M059J (cell line): Measurements from ENCODE around the gene SIPA1L3. TPM values are rescaled to one million over a fixed set of nuclear protein-coding genes. Genes with fewer than 3 reads are reported as not detected.

Experiments used
- DNase-seq: peaks from one replicate; pipeline ENCODE4 v3.0.0-alpha.2; 2012; ENCODE audit warnings: low read depth
- total RNA-seq: library from RNA; depleted of rRNA; stranded (reverse); fragments of >200 nt; shearing (Covaris generic); gene quantifications from 2 replicates; pipeline ENCODE4 v1.2.3, GENCODE V29; 2014

Gene SIPA1L3
- total RNA-seq, 1 experiment from 2014 or later: 22.7 TPM

DNA sequence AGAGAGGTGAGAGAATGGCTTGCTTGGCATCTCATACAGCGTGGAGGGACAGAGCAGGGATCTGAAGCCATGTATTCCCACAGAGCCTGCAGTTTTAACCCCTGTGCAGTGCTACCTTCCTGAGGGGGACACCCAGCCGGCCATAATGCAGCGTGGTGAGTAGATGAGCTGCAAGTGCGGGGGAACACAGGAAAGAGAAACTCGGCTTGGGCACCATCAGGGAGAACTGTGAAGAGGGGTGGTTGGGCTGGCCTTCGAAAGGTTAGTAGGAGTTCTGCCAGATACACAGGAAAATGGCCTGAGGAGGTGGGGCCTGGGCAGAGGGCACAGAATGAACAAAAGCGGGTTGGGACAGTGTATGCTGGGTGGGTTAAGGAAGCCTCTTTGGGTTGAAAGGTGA, 88.3 kb downstream of the SIPA1L3 start:
- no peak for DNase-seq

DNA sequence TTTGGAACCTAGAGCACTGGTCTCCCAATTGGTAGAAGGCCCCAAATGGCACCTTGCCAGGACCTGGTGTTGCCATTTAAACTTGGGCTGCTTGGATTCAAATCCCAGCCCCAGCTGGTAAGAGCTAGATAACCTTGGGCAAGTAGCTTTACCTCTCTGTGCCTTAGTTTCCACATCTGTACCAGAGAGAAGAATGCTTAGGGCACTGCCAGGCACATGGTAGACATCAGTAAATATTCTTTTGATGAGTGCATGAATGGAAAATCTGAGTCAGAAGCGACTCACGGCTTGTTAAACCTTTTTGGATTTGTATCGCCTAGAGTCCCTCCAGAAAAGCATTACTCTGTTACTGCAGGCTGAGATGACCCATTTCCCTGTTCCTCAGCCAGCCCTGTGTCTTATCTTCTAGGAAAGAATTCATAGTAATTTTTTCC, 90.9 kb downstream of the SIPA1L3 start:
- DNase-seq: peak; percentile 98

DNA sequence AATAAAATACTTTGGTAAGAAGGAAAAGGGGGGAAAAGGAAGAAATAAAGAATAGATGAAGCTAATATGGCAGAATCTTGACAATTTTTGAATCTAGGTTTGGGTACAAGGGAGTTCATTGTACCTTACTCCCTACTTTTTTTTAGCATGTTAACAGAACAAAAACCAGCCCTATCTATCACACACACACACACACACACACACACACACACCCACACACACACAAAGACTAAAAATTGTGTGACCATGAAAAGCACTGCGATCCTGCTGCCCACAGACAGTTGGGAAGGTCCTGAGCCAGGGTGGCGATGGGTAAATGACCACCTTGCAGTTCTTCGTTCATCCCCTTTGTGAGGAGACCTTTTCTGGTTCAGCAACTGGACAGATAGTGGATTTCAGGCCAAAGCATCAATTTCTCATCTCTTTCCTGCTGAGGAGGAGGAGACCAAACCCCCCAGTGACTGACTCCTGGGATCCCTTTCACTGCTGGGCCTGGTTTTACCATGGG, 91.8 kb downstream of the SIPA1L3 start:
- DNase-seq: no peak

DNA sequence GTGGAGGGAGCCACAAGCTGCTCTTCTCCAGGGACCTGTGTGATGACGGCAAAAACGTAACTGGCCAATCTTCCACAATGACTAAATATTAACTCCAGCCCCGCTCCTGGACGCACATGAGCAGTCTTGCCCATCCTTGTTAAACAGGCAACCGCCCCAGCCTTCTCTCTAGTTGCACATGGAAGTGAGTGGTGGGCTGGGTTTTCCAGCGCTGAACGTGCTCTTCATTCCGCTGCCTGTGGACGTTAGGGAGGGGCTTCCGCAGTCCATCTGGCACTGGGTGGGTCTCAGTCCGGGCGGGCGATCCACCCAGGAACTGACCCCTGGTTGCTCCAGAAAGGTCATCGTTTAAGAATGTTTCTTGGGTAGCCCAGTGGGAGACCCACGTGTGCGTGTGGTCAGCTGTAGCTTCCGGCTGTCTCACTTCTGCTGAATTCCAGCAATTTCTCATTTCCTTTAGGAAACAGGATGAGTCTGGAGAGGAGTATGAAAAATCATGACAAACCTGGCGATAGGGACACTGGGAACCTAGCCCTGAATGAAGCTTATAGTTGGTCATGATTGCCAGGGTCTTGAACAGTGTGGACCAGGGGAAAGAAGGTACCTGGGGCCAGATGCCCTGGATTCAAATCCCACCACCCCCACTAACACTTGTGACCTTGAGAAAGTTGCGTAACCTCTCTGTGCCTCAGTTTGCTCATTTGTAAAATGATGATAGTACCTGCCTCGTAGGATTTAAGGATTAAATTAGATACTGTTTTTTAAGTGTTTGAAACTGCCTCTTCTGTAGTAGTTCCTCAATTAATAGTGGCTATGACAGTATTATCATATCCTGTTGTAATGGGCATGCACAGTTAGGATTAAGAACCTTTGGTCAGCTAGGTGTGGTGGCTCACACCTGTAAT, 92.6 kb downstream of the SIPA1L3 start:
- peak; percentile 99 for DNase-seq

DNA sequence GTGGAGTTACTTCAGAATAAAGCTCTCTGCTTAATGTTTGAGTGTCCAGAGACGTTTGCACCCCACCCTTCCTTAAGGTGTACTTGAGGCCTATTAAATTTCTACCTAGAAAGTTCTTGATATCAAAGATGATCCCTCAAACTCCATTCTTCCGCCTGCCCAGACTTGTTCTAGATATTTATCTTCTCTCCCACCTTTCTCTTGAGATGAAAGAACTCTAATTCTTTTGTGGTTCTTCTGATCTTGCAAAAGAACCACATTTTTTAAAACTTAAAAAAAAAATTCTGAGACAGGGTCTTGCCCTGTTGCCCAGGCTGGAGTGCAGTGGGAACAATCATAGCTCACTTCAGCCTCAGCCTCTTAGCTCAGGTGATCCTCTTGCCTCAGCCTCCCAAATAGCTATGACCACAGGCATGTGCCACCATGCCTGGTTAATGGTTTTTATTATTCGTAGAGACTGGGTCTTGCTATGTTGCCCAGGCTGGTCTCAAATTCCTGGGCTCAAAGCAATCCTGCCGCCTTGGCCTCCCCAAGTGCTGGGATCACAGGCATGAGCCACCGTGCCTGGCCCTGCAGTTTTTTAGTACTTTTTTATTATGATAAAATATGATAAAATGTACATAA, 94.3 kb downstream of the SIPA1L3 start:
- DNase-seq: peak; percentile 25

DNA sequence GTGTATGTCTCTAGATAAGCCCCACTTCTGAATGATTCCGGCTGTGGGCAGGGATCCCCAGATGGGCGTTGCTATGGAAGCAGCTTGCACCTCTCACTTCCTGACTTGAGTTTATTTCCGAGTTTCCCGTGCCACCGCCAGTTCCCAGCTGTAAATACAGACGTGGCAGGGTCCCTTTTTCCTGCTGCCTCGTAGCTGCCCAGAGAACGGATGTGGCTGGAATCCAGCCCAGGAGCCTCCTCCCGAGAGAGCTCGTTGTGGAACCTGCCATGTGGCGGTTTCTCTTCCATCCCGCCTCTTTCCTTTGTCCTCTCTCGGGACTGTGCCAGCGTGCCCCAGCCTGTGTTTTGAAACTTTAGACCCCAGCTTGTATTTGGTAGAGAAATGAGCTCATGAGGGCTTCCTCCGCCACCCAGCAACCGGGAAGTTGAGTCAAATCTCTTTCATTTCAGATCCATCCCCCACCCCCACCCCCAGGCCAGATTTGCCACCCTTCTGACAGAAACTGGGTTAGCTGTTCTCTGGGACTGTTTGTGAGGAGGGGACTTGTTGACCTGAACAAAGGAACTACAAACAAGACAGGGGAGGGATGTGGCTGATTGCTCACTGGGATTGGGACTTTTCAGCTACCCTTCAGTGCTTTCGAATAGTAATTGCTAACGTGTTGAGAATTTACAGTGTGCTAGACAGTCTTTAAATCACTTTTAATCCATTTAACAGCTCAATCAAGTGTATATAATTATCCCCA, 96.6 kb downstream of the SIPA1L3 start:
- DNase-seq: peak; percentile 99

DNA sequence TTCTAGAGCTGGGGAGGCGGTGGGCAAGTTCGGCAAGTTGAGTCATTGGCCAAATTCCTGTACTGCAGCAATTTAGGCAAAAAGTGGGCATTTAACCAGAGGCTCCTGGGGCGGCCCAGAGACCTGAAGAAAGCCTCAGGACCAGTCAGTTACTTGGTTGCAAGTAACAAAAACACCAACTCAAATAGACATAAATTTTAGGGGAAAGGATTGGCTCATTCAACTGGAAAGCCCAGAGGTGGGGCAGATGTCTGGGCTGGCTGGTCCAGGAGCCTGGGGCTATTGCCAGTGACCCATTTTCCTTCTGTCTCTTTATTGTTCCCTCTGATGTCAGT, 97.1 kb downstream of the SIPA1L3 start:
- peak; percentile 80 for DNase-seq

DNA sequence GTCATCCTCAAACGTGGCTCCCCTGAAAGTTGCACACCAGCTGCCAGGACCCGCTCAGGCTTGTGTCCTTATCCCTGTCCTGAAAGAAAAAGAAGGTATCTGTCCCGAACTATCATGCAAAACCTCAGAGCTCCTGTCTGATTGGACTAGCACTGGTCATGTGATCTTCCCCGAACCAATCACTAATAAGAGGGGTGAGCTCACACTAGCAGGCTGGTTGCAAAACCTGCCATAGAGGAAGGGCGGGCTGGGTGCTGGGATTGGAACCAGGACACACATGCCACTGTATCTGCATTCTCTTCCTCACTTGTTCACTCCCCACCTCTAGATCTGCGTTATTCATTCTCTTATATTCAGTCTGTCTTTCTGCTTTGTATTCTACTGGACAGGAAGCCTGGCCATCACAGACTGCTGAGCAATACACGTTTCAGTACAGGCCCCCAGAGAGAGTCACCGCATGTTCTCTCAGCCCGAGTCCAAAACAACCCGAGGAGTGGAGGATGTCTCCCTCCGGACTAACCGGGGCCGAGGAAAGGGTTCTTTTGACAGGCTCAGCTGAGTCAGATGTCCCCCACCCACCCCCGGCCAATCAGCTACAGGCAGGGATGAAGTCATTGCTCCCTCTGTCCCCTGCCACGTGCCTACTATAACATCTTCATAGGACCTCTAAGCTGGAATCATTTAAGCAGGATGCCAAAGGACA, 97.7 kb downstream of the SIPA1L3 start:
- DNase-seq: peak; percentile 99

DNA sequence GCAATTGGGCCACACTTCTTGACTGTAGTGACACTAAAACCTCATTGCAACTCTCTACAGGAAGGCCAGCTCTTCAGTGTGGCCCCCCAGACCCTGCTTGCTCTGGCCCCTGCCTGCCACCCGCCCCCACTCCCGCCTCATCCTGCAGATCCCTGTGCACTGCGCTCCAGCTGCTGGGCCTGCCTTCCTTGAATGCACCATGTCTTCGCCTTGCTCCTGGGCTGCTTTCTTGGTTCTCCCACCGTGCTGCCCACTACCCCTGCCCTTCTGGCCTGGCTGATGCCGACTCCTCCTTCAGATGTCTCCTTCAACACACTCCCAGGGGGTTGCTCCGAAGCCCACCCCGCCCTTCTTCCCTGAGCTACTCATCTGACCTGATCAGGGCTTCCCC, 98.2 kb downstream of the SIPA1L3 start:
- DNase-seq: no peak

DNA sequence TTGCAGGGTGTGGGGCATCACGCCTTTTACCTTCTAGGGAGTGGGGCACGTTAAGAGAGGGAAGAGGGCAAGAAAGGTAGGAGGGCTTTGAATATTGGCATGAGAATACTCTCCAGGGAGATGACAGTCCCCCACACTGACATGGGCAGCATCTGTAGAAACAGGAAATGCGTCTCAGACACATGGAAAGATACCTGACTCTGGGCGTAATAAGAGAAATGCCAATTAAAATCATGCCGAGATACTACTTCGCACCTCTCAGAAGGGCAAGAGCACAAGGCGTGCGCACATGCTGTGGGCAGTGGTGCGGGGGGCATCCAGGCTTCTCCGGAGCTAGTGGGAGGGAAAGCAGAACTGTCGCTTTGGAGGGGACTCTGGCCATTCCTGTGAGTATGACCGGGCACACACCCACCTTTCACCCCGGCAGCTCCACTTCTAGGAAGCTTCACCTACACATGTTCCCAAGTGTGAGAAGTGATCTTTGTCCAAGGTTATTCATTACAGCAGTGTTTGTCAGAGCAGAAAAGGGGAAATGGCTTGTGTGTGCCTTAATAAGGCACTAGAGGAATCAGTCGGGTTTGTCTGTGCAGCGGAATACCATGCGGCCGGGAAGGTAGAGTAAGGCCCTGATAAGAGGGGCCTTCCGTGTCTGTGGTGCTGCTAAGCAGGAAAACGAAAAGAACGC, 99.5 kb downstream of the SIPA1L3 start:
- no peak for DNase-seq

DNA sequence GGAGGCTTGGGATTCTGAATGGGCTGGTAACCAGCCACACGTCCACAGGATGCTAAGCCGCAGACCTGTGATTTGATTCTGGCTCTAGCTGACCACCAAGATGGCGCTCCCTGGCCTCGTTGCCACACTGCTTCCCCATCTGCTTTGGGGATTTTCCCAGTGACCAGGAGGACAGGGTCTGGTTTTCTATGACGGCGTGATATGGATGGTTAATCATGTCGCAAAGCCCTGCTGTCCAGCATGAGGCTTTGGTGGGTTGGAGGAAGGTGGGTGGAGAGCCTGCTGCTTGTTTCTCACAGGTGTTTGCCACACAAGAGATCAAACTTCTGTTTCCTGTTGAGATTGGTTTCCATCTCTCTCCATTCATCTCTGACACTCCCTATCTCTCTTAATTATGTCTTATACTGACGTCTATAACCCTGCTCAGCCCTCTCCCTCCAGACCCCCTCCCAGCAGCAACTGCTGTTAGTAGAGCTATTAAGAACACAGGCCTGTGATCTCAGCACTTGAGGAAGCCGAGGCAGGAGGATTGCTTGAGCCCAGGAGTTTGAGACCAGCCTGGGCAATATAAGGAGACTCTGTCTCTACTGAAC, 102.7 kb downstream of the SIPA1L3 start:
- no peak for DNase-seq

DNA sequence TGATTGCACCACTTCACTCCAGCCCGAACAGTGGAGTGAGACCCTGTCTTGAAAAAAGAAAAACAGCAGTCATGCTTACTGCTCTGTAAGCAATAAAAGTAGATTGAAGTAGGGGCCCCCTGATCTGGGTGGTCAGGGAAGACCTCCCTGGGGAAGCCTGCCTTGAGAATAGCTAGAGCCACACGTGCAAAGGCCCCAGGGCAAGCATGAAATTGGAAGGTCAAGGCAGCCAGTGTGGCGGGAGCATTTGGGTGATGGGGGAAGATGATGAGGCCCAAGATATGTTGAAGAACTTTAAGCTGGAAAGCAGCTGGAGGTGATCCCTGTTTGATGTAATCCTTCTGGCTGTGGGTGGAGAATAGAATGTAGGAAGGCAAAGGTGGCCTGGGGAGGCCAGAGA, 104.4 kb downstream of the SIPA1L3 start:
- no peak for DNase-seq

DNA sequence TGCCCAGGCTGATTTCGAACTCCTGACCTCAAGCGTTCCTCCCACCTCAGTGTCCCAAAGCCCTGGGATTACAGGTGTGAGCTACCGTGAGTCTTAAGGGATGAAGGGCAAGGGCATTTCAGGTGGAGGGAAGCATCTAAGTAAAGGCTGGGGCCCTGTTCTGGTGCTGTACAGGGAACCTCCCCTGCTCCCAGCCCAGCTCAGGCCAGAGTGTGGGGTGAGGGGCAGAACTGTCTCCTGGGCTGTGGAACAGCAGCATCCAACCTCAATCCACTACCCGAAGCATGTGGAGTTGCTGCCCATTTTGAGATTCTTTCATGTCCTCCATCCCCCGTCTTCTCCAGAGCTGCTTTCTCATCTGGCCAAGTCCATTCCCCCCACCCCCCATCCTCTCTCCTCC, 105.3 kb downstream of the SIPA1L3 start:
- no peak for DNase-seq

DNA sequence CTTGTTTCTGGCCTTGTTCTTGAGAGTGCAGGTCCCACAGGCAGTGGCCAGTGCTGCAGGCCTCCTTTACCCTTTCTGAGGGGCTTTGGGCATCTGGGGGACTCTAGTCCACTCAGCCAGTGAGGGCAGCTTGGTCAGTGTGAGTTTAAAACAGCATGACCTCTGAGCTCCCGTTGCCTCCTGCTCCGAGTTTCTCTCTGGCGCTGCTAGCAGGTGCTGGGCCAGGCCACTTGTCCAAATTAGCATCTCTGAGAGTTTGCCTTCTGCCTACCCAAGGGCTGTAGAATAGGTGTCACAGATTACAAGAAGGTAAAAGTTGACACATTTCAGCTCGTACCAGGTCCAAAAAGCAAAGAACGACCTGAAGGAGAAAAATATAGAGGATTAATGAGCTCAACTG, 105.9 kb downstream of the SIPA1L3 start:
- DNase-seq: no peak

DNA sequence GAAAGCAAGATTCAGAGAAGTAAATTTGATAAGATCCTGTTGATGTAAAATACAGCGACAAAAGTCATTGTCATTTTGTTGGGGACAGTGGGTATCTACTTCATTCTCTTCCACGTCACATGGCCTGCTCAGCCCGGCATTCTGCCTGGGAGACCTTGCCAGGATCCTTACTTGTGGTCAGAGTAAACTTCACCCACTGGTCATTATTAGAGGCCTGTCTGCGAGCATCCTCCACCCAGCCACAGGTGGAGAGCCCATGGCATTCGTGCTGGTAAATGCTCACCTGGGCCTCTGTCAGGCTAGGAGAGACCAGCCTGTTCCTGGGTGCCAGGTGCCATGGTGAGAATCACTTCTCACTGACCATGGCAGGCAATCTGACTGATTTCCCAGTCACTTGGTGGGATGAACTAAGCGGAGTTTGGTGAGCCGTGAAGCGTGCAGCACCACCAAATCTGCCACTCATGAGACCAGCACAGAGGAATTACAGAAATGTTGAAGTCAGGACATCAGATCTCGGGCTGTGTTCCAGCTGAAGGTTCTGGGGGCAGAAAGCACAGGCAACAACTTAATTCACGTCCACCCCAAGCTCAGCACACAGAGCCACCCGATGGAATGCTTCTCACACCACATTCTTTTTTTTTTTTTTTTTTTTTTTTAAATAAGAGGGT, 107.0 kb downstream of the SIPA1L3 start:
- no peak for DNase-seq

DNA sequence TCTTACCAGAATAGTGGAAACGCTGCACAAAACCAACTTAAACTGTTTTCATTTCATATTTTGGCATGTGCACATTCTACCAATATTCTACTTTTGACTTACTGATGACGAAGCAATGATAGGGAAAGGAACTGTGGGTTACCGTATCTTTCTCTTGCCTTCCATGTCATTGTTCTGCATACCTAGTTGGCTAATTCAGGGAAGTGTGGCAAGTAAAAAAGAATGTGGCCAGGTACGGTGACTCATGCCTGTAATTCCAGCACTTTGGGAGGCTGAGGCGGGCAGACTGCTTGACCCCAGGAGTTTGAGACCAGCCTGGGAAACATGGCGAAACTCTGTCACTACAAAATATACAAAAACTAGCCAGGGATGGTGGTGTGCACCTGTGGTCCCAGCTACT, 108.2 kb downstream of the SIPA1L3 start:
- DNase-seq: no peak

DNA sequence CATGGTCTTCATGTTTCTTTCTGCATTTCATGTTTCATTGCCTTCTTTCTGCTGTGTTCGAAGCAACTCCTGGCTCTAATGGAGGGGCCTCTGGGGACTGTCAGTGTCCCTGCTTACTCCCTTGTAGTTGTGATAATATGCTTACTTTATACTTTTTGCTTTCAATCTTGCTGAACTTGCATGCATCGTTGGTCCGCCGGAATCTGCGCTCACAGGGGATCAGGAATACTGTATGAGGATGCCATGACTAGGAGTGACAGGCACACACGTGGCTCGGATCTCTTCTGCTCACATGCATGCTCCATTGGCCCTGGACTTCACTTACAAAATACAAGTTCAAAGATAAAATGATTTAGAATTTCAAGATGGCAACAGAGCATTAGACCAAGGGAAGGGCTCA, 108.8 kb downstream of the SIPA1L3 start:
- DNase-seq: no peak

DNA sequence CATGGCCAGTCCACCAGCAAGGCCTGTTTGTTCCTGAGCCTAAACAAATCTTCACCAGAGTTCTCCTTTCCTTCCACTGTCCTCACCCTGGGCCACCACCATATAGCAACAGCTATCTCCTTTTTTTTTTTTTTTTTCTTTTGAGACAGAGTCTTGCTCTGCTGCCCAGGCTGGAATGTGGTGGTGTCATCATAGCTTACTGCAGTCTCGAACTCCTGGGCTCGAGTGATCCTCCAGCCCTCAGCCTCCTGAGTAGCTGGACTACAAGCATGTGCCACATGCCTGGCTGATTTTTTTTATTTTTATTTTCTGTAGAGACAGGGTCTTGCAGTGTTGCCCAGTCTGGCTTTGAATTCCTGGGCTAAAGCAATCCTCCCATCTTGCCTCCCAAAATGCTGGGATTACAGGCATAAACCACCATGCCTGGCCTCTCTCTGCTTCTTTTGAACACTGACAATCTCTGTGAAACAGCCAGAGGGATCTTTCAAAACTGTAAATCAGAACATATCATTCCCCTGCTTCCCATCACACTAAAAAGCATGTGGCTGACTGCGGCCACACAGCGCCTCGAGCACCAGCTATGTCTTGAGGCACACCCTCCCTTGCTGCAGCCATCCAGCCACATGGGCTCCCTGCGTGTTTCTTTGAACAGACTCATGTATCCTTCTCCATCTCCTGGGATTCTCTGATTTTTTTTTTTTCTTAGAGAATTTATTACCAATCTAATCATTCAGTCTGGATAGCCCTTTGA, 110.6 kb downstream of the SIPA1L3 start:
- no peak for DNase-seq

DNA sequence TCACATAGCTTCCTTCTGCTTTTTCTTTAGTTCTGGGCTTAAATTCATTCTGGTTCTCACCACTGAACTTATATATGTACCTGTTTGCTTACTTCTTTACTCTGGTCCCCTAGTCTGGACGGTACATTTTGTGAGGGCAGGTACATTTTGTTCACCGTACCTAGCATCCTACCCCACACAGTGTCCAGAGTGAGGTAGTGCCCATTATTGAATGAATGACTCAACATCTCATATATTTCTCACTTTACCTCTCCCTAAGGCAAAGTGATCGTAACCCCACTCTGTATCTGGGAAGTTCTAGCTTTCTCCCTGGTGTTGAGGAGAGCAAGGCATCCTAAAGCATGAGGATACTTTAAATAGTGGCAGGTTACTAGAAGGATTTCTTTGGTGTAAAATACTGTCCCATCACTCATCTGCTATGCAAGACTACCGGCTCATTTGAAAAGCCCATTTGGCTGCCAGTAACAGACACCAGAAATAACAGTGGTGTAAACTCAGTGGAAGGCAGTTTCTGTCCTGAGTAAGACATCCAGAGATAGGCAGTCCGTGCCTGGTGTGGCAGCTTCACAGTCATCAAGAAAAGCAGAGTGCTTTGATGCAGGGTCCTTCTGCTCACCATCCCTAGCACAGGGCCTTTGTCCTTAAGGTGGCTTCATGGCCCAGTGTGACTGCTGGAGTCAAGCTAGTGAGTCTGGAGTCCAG, 111.8 kb downstream of the SIPA1L3 start:
- no peak for DNase-seq
